Heart right ventricle (tissue), 16 donors: ENCODE measurements around the gene CACNA1B. TPM values are rescaled to one million over a fixed set of nuclear protein-coding genes. Genes with fewer than 3 reads are reported as not detected.
A peak's percentile ranks its signal among the peaks of the same experiment; 100 is the strongest.
"Not testable (repeated sequence)": the region's sequence is repeated elsewhere in the genome, so short reads cannot be mapped to it uniquely, and the experiment has no call there.

ENCODE experiments used
- ATAC-seq, 8 donors: fragments of 200-7000 bp; cut with Tn5 transposase; one replicate each; pipeline ENCODE4 v1.9.1; 2020; ENCODE audit warnings: mild to moderate bottlenecking in 8 of 8, moderate library complexity in 8 of 8, moderate number of reproducible peaks in 1 of 8
- DNase-seq, 2 donors: peaks; one replicate each; pipeline ENCODE4 v3.0.0-alpha.2; 2020
- H3K27ac ChIP-seq, 10 donors: fragments of 200-600 bp; sonication (generic) in 2 of 10; one replicate each; pipeline versions ENCODE4 v1.5.0 to v1.8.0; 2020 to 2022; ENCODE audit warnings: mild to moderate bottlenecking in 3 of 10
- H3K27me3 ChIP-seq, 7 donors: fragments of 200-600 bp; one replicate each; pipeline ENCODE4 v1.8.0; 2021 to 2022; ENCODE audit warnings: mild to moderate bottlenecking in 2 of 7
- H3K36me3 ChIP-seq, 9 donors: fragments of 200-600 bp; sonication (generic) in 1 of 9; one replicate each; pipeline versions ENCODE4 v1.5.0 to v1.8.0; 2020 to 2022; ENCODE audit warnings: mild to moderate bottlenecking in 2 of 9
- H3K4me1 ChIP-seq, 9 donors: fragments of 200-600 bp; sonication (generic) in 1 of 9; one replicate each; pipeline versions ENCODE4 v1.5.0 to v1.8.0; 2020 to 2022; ENCODE audit warnings: mild to moderate bottlenecking in 4 of 9
- H3K4me3 ChIP-seq, 10 donors: fragments of 200-600 bp; sonication (generic) in 2 of 10; one replicate each; pipeline versions ENCODE4 v1.5.0 to v1.8.0; 2020 to 2022; ENCODE audit warnings: mild to moderate bottlenecking in 7 of 10, moderate library complexity in 2 of 10
- H3K9me3 ChIP-seq, 11 donors: fragments of 200-600 bp in 10 of 11; sonication (generic) in 2 of 11; one replicate each; pipeline versions ENCODE4 v1.5.0 to v1.8.0; 2013 to 2022; ENCODE audit warnings: mild to moderate bottlenecking in 2 of 11, control low read depth in 1 of 11, moderate library complexity in 1 of 11
- WGBS, 2 donors: extraction: QIAGEN DNeasy Blood & Tissue Kit; methylation state at CpG; one replicate each; pipeline ENCODE4 v1.1.7; 2013; ENCODE audit warnings: inconsistent platforms in 1 of 2; 5-methylcytosine and 5-hydroxymethylcytosine counted together
- intact Hi-C, 10 donors: fragments of 100-400 bp; cut with DNase I; formaldehyde crosslinking; loops; one replicate each; pipeline versions ENCODE4 v1.11.1 to v1.14.2; 2022
- microRNA-seq, 2 donors: library from miRNA; unstranded; fragments of <30 nt; microRNA quantifications; one replicate each; pipeline ENCODE4 v1.2.0, GENCODE V29; 2021
- polyA plus RNA-seq, 2 donors: library from polyadenylated mRNA; stranded (reverse); fragments of 200-250 nt; gene quantifications; one replicate each; pipeline ENCODE4 v1.2.3, GENCODE V29; 2013
- total RNA-seq, 10 donors: library from RNA; stranded (reverse); fragmentation: NEBNext Ultra II Directional in 3 of 10; extraction: Animal tissue kit (Norgen Biotek cat#: 25700) in 3 of 10; gene quantifications; one replicate each; pipeline versions ENCODE4 v1.2.1 to v1.2.4, GENCODE V29; 2021 to 2023
- TF ChIP-seq, protein P1 (sequence below), 9 donors: fragments of 200-600 bp; sonication (generic) in 2 of 9; IDR thresholded peaks; one replicate each; pipeline versions ENCODE4 v1.5.0 to v1.8.0; 2021 to 2022; ENCODE audit warnings: antibody characterized with exemption in 9 of 9, mild to moderate bottlenecking in 5 of 9, moderate library complexity in 1 of 9
- donor health status: Arrhythmogenic right ventricular cardiomyopathy.
- donor health status: ischemic (EF 13 %, LVEDD 7.1; RV severe dilation, severe dysfunction).
- donor health status: healthy with polysubstance abuse.
- donor health status: DM: no; HTN: yes; CAD: no.
- donor health status: DM: no; HTN: no; CAD: no.
- donor health status: ischemic (EF 25% LVEDD 6.9; RV normal size, moderate dysfunction).
- donor health status: ischemic (EF 25% LVEDD 5.7; RV mildly dilated, moderate dysfunction).
- donor health status: healthy.
- donor health status: DM: yes; HTN: yes; CAD: no.
- donor health status: Ischemic cardiomyopathy.
- donor health status: ischemic (EF 35%, LVEDD 5.7; RV mildly dilated, moderate dysfunction).
- donor health status: nonischemic (EF 11% LVEDD 7.7; RV severe dilation, severe dysfunction).
- donor health status: DM: yes; HTN: yes; CAD: no.
- donor health status: PGD.
- donor health status: ischemic (EF 29% LVEDD 5.4; RV normal size, mild dysfunction).
- donor health status: nonischemic (EF 23%, LVEDD 6.1; RV moderate dilation, normal function).

CACNA1B gene
- total and polyA plus RNA-seq, 12 donors = under 0.01 to 0.66 (median 0.15) TPM; not detected in 1

DNA sequence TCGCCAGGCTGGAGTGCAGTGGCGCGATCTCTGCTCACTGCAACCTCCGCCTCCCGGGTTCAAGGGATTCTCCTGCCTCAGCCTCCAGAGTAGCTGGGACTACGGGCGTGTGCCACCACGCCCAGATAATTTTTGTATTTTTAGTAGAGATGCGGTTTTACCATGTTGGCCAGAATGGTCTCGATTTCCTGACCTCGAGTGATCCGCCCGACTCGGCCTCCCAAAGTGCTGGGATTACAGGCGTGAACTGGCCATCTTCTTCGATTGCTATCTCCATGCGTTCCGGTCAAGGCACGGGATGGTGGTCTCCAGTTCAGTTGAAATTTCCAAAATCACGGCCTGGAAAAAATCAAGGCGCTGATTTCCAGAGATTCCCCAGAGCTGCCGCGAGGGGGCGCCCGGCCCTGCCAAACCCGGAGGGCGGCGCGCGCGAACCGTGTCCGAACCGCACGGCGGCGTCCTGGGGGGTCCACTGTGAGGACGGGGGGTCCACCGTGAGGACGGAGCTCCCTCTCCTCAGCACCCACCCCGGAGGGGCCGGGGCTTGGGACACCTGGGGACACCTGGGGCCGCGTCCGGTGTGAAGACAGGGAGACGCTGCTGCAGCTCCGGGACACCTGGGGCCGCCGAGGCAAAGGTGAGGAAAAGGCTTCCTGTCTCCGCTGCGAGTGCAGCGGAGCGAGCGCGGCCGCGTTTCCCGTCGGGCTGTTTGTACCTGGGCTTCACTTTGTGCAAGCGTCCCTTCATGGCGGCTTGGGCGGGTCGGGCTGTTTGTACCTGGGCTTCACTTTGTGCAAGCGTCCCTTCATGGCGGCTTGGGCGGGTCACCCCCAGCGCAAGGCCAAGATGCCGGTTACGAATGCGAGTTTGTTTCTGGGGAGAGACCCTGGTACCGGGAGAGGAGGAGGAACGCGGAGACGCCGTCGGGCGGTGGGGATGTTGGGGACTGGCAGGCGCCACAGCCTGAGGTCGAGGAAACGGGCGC is 272.4 kb downstream of the CACNA1B start:
- H3K9me3 ChIP-seq, H3K27ac ChIP-seq, intact Hi-C loops, H3K4me1 ChIP-seq, DNase-seq, H3K36me3 ChIP-seq: not testable (repeated sequence)
- TF ChIP-seq, protein P1, sequence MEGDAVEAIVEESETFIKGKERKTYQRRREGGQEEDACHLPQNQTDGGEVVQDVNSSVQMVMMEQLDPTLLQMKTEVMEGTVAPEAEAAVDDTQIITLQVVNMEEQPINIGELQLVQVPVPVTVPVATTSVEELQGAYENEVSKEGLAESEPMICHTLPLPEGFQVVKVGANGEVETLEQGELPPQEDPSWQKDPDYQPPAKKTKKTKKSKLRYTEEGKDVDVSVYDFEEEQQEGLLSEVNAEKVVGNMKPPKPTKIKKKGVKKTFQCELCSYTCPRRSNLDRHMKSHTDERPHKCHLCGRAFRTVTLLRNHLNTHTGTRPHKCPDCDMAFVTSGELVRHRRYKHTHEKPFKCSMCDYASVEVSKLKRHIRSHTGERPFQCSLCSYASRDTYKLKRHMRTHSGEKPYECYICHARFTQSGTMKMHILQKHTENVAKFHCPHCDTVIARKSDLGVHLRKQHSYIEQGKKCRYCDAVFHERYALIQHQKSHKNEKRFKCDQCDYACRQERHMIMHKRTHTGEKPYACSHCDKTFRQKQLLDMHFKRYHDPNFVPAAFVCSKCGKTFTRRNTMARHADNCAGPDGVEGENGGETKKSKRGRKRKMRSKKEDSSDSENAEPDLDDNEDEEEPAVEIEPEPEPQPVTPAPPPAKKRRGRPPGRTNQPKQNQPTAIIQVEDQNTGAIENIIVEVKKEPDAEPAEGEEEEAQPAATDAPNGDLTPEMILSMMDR (IDR thresholded peaks at IDR 0.05) = peak; percentile 25 to 66 (median 58)
- whole genome bisulfite sequencing, 2 donors = 11 to 24% methylated on average over 79 to 81 of the region's 81 CpGs
- peak overlapping the region in 9 of 10 donors; percentile 10 to 53 (median 38) for H3K4me3 ChIP-seq
- H3K27me3 ChIP-seq = peaks cover 0 to 39% (median 23%) of the 10 kb centered on the region in 7 donors
- ATAC-seq = peak in 3 of 8 donors; percentile 25 to 55 (median 29)

DNA sequence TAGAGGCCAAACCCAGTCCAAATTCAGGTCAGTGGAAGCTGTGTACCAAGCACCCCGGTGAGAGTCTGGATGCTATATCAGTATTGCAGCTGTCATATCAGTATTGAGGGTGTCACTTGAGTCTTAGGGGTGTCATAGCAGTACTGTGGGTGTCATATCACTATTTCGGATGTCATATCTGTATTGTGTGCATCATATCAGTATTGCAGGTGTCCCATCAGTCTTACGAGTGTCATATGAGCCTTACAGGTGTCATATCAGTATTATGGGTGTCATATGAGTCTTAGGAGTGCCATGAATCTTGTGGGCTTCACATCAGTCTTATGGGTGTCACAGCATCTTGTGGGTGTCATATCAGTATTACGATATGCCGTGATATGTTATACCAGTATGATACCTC is 278.2 kb downstream of the CACNA1B start:
- H3K4me3 ChIP-seq, intact Hi-C loops, H3K27ac ChIP-seq, DNase-seq, H3K36me3 ChIP-seq, H3K9me3 ChIP-seq, H3K4me1 ChIP-seq, ATAC-seq: not testable (repeated sequence)
- H3K27me3 ChIP-seq = peaks cover 0 to 19% (median 2%) of the 10 kb centered on the region in 7 donors
- WGBS, 2 donors = 75 to 76% methylated on average over 5 of the region's 5 CpGs

DNA sequence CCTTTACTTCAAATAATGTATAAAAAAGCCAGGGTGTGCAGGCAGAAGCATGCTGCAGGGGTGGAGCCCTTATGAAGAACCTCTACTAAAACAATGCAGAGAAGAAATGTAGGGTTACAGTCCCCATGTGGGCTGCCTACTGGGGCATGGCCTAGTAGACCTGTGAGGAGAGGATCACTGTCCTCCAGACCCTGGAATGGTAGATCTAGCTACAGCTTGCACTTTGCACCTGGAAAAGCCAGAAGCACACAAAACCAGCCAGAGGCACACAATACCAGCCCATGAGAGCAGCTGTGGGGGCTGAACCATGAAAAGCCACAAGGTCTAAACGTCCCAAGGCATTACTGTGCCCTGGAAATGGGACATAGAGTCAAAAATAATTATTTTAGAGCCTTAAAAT is 289.2 kb downstream of the CACNA1B start:
- H3K27ac ChIP-seq, intact Hi-C loops, H3K4me1 ChIP-seq, H3K9me3 ChIP-seq, H3K27me3 ChIP-seq, H3K36me3 ChIP-seq, H3K4me3 ChIP-seq, DNase-seq, ATAC-seq: not testable (repeated sequence)
- 4 to 9% methylated on average over 1 of the region's 1 CpG for WGBS, 2 donors

Small RNAs within 50 kb of the gene (microRNA-seq; reads per million reads assigned to microRNA genes)
- gene MIR602 = 0 reads per million in 2 donors
